ENCODE results near the gene PCSK7. TPM values are rescaled to one million over a fixed set of nuclear protein-coding genes. Genes with fewer than 3 reads are reported as not detected.
A peak's percentile ranks its signal among the peaks of the same experiment; 100 is the strongest.

The PCSK7 gene
- total RNA-seq, 1 donor from 2014 or later: 68.1 TPM

- peak; percentile 92 for DNase-seq (ENCODE audit: low spot score)
Measured at GRCh38 chr11:117232092-117232878, 412 bp upstream of the PCSK7 start, which contains the start of gene RNF214. TSS of gene RNF214 (plus strand) at chr11:117232671. CDS start at chr11:117234273, 1,602 bp downstream.

- no peak for DNase-seq (ENCODE audit: low spot score)
Measured at GRCh38 chr11:117230999-117231841, 653 bp downstream of the PCSK7 start.

- DNase-seq (ENCODE audit: low spot score): no peak
Measured at GRCh38 chr11:117230286-117230961, 1.4 kb downstream of the PCSK7 start.

- DNase-seq (ENCODE audit: low spot score): no peak
Measured at GRCh38 chr11:117229931-117230285, 2.0 kb downstream of the PCSK7 start.

GRCh38 chr11:117229411-117229810 is 2.5 kb downstream of the PCSK7 start:
- no peak for DNase-seq (ENCODE audit: low spot score)

- DNase-seq (ENCODE audit: low spot score): no peak
Measured at GRCh38 chr11:117228091-117228490, 3.8 kb downstream of the PCSK7 start.

GRCh38 chr11:117226388-117227385 is 5.2 kb downstream of the PCSK7 start:
- DNase-seq (ENCODE audit: low spot score): peak; percentile 84

GRCh38 chr11:117225553-117226170 is 6.2 kb downstream of the PCSK7 start:
- DNase-seq (ENCODE audit: low spot score): peak; percentile 60

- peak; percentile 75 for DNase-seq (ENCODE audit: low spot score)
Measured at GRCh38 chr11:117223741-117224689, 7.9 kb downstream of the PCSK7 start.

GRCh38 chr11:117222991-117223740 is 8.7 kb downstream of the PCSK7 start:
- DNase-seq (ENCODE audit: low spot score): peak; percentile 41

- peak; percentile 88 for DNase-seq (ENCODE audit: low spot score)
Measured at GRCh38 chr11:117221775-117222517, 9.9 kb downstream of the PCSK7 start.

- no peak for DNase-seq (ENCODE audit: low spot score)
Measured at GRCh38 chr11:117220999-117221774, 10.7 kb downstream of the PCSK7 start.

- no peak for DNase-seq (ENCODE audit: low spot score)
Measured at GRCh38 chr11:117220568-117220967, 11.3 kb downstream of the PCSK7 start.

GRCh38 chr11:117219995-117220394 is 11.9 kb downstream of the PCSK7 start:
- no peak for DNase-seq (ENCODE audit: low spot score)

GRCh38 chr11:117219455-117219854 is 12.4 kb downstream of the PCSK7 start:
- no peak for DNase-seq (ENCODE audit: low spot score)

GRCh38 chr11:117219001-117219400 is 12.9 kb downstream of the PCSK7 start:
- DNase-seq (ENCODE audit: low spot score): no peak

Measured in mesenteric fat pad (tissue), 1 donor.